Ishikawa (cell line): ENCODE data around the gene ANKFY1.

Experiments
- CEBPB ChIP-seq: IDR thresholded peaks from 2 replicates; pipeline ENCODE4 v1.6.1; 2012
- CREB1 ChIP-seq: IDR thresholded peaks from 2 replicates; pipeline ENCODE4 v1.6.1; 2012; ENCODE audit warnings: low read depth
- MAX ChIP-seq: IDR thresholded peaks from 2 replicates; pipeline ENCODE4 v1.6.1; 2012
- NFIC ChIP-seq: IDR thresholded peaks from 2 replicates; pipeline ENCODE4 v1.6.1; 2012
- REST ChIP-seq: IDR thresholded peaks from 2 replicates; pipeline ENCODE4 v1.6.1; 2012; ENCODE audit warnings: low read depth, mild to moderate bottlenecking
- TAF1 ChIP-seq: IDR thresholded peaks from 2 replicates; pipeline ENCODE4 v1.6.1; 2012; ENCODE audit warnings: low read depth, mild to moderate bottlenecking
- TCF12 ChIP-seq: IDR thresholded peaks from 2 replicates; pipeline ENCODE4 v1.6.1; 2012; ENCODE audit warnings: low read depth
- YY1 ChIP-seq: IDR thresholded peaks from 2 replicates; pipeline ENCODE4 v1.6.1; 2012; ENCODE audit warnings: low read depth

- TF ChIP-seq TCF12 (no peak), MAX (no peak), YY1 (no peak), CEBPB (no peak), CREB1 (no peak), NFIC (no peak), REST (no peak), TAF1 (no peak)
Observed at GRCh38 chr17:4186357-4186881, 77.4 kb downstream of the ANKFY1 start.
